ENCODE measurements around the gene ST8SIA6. TPM values are rescaled to one million over a fixed set of nuclear protein-coding genes. Genes with fewer than 3 reads are reported as not detected.

ST8SIA6 gene
- total RNA-seq, 1 experiment from 2014 or later: not detected

DNA sequence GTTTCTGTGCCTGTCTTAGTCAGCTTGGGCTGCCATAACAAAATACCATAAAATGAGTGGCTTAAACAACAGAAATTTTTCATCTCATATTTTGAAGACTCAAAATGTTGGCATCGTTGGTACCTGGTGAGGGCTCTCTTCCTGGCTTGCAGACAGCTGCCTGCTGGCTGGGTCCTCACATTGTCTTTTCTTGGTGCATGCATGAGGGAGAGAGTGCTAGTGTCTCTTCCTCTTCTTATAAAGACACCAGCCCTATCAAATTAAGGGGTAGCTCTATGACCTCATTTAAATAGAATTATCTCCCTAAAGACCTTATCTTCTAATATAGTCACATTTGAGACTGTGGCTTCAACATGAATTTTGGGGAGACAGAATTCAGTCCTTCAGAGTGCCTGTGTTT is 39.9 kb downstream of the ST8SIA6 start:
- no peak for DNase-seq (ENCODE audit: low spot score)
- Histone ChIP-seq H3K4me3 (ENCODE audit: low read depth, low read length, poor library complexity, severe bottlenecking) (no peak overlapping the region), H3K27ac (ENCODE audit: low read depth, low read length, poor library complexity, severe bottlenecking) (no peak overlapping the region), H3K27me3 (replicated peaks; ENCODE audit: insufficient read depth, low read depth, low read length, poor library complexity) (peaks cover 15% of the 10 kb centered on the region), H3K36me3 (ENCODE audit: insufficient read depth, low read length, poor library complexity, severe bottlenecking) (no peaks in the 10 kb centered on the region), H3K4me1 (ENCODE audit: insufficient read depth, low read length, poor library complexity, severe bottlenecking) (no peaks in the 10 kb centered on the region), H3K9me3 (ENCODE audit: low read depth, low read length, poor library complexity, severe bottlenecking) (no peaks in the 10 kb centered on the region)
- ChIA-PET CTCF (no interaction called here), POLR2A (ENCODE audit: low non-redundant PET) (no interaction called here)
- BruUV-seq (replicated peaks): no TSS peak
- TF ChIP-seq, protein P1, sequence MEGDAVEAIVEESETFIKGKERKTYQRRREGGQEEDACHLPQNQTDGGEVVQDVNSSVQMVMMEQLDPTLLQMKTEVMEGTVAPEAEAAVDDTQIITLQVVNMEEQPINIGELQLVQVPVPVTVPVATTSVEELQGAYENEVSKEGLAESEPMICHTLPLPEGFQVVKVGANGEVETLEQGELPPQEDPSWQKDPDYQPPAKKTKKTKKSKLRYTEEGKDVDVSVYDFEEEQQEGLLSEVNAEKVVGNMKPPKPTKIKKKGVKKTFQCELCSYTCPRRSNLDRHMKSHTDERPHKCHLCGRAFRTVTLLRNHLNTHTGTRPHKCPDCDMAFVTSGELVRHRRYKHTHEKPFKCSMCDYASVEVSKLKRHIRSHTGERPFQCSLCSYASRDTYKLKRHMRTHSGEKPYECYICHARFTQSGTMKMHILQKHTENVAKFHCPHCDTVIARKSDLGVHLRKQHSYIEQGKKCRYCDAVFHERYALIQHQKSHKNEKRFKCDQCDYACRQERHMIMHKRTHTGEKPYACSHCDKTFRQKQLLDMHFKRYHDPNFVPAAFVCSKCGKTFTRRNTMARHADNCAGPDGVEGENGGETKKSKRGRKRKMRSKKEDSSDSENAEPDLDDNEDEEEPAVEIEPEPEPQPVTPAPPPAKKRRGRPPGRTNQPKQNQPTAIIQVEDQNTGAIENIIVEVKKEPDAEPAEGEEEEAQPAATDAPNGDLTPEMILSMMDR (conservative IDR thresholded peaks at IDR 0.05; ENCODE audit: low read depth, low read length): no peak
- TF ChIP-seq EZH2 (IDR thresholded peaks at IDR 0.05; ENCODE audit: borderline replicate concordance, low read depth, low read length, poor library complexity, severe bottlenecking): no peak
- intact Hi-C loops (cut with micrococcal nuclease; ENCODE audit: unreplicated experiment): no loop called here

DNA sequence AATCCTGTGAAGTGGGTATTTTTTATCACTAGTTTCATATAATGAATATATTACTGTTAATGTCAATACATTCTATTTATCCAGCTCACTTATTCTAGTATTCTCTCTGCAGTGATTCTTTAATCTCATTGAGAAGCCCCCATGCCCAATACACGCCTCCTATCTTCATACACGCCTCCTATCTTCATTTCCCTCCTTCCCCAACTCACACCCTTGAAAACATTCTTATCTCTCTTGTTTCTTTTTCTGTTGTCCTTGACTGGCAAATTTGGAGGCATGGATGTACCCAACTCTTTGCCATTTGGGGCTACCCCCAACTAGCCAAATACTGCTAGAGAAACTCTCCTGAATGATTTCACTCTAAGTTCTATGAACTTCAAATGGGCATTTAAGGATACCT is 40.5 kb downstream of the ST8SIA6 start:
- peaks cover 15% of the 10 kb centered on the region for H3K27me3 ChIP-seq (replicated peaks; ENCODE audit: insufficient read depth, low read depth, low read length, poor library complexity)
- BruUV-seq (replicated peaks): no TSS peak
- intact Hi-C loops (cut with micrococcal nuclease; ENCODE audit: unreplicated experiment): no loop called here
- no peaks in the 10 kb centered on the region for H3K9me3 ChIP-seq (ENCODE audit: low read depth, low read length, poor library complexity, severe bottlenecking)
- CTCF ChIA-PET: no interaction called here
- POLR2A ChIA-PET (ENCODE audit: low non-redundant PET): no interaction called here
- no peaks in the 10 kb centered on the region for H3K36me3 ChIP-seq (ENCODE audit: insufficient read depth, low read length, poor library complexity, severe bottlenecking)
- no peak for DNase-seq (ENCODE audit: low spot score)
- TF ChIP-seq EZH2 (IDR thresholded peaks at IDR 0.05; ENCODE audit: borderline replicate concordance, low read depth, low read length, poor library complexity, severe bottlenecking): no peak
- TF ChIP-seq, protein P1 (conservative IDR thresholded peaks at IDR 0.05; ENCODE audit: low read depth, low read length): no peak
- no peak overlapping the region for H3K4me3 ChIP-seq (ENCODE audit: low read depth, low read length, poor library complexity, severe bottlenecking)
- no peaks in the 10 kb centered on the region for H3K4me1 ChIP-seq (ENCODE audit: insufficient read depth, low read length, poor library complexity, severe bottlenecking)
- no peak overlapping the region for H3K27ac ChIP-seq (ENCODE audit: low read depth, low read length, poor library complexity, severe bottlenecking)

DNA sequence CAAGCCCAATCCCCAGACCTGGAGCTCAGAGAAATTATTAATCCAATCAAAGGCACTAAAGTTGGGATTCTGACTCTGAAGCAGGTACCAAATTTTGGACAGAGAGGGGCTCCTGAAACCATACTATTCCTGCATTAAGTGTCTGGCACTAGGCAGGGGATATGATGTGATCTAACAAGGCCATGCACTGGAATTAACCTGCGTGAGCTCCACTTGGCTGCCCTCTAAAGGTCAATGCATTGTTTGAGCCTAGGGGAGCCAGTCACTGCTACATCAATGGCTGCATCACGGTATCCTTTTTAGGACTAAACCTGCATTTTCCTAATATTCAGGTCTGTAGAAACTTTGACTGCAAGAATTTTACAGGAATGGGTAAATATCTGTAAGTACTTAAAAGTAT is 42.1 kb downstream of the ST8SIA6 start:
- no peaks in the 10 kb centered on the region for H3K4me1 ChIP-seq (ENCODE audit: insufficient read depth, low read length, poor library complexity, severe bottlenecking)
- no TSS peak for BruUV-seq (replicated peaks)
- POLR2A ChIA-PET (ENCODE audit: low non-redundant PET): no interaction called here
- no peaks in the 10 kb centered on the region for H3K9me3 ChIP-seq (ENCODE audit: low read depth, low read length, poor library complexity, severe bottlenecking)
- peaks cover 15% of the 10 kb centered on the region for H3K27me3 ChIP-seq (replicated peaks; ENCODE audit: insufficient read depth, low read depth, low read length, poor library complexity)
- no peaks in the 10 kb centered on the region for H3K36me3 ChIP-seq (ENCODE audit: insufficient read depth, low read length, poor library complexity, severe bottlenecking)
- intact Hi-C loops (cut with micrococcal nuclease; ENCODE audit: unreplicated experiment): no loop called here
- CTCF ChIA-PET: interaction anchor here (0.6 kb wide), 1 partner anchor 25 kb away, joined by 6 read pairs; no protein-coding TSS in a partner anchor
- no peak for DNase-seq (ENCODE audit: low spot score)
- no peak for TF ChIP-seq EZH2 (IDR thresholded peaks at IDR 0.05; ENCODE audit: borderline replicate concordance, low read depth, low read length, poor library complexity, severe bottlenecking)
- TF ChIP-seq, protein P1 (conservative IDR thresholded peaks at IDR 0.05; ENCODE audit: low read depth, low read length): no peak
- no peak overlapping the region for H3K27ac ChIP-seq (ENCODE audit: low read depth, low read length, poor library complexity, severe bottlenecking)
- no peak overlapping the region for H3K4me3 ChIP-seq (ENCODE audit: low read depth, low read length, poor library complexity, severe bottlenecking)

All from A673 (cell line).